HG02759 (cell line): ENCODE results near the gene UBE2J2.
A peak's percentile ranks its signal among the peaks of the same experiment; 100 is the strongest.
"Not testable (repeated sequence)": the region's sequence is repeated elsewhere in the genome, so short reads cannot be mapped to it uniquely, and the experiment has no call there.

ENCODE experiments used
- ATAC-seq: cut with Tn5 transposase; IDR thresholded peaks from one replicate; pipeline ENCODE4 v1.9.1; 2021; ENCODE audit warnings: mild to moderate bottlenecking, moderate library complexity; ENCODE audit not compliant: unreplicated experiment

UBE2J2 gene

DNA sequence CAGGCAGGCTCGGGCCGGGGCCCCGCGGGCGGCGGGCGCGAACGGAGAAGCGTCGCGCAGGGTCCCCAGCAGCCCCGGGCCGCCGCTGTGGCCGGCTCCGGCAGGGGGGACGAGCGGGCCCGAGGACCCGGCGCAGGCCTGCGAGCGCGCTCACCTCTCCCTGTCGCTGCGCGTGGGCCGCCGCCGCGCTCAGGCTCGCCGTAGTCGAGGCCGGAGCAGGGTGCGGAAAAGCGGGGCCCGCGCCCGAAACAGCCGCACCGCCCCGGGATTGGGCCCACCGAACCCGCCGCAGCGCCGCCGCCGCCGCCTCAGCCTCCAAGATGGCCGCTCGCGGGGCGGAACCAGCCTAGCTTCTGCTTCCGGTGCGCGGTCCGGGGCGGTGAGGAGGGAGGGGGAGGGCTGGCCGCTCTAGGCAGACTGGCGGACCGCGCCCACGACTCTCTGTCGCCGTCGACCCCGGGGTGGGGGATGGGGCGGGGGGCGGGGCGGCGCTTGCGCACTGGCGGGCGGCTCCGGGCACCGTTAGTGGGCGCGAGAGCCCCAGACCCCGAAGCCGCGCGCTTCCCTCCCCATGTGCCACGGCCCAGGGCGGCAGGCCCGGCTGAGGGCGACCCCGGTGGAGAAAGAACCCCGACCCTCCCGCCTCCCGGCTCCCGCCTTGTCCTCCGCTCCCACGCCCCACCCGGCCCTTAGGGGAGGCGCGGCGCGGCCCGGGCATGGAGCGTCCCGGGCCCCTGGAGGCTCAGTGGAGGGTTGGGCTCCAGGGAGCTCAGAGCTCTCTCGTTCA lies at the start of gene UBE2J2:
Gene UBE2J2, minus strand, starts transcription at position 343 of the 787 bp plus-strand sequence. CDS start 5,862 bp downstream, outside the sequence.
- peak; percentile 84 for ATAC-seq

DNA sequence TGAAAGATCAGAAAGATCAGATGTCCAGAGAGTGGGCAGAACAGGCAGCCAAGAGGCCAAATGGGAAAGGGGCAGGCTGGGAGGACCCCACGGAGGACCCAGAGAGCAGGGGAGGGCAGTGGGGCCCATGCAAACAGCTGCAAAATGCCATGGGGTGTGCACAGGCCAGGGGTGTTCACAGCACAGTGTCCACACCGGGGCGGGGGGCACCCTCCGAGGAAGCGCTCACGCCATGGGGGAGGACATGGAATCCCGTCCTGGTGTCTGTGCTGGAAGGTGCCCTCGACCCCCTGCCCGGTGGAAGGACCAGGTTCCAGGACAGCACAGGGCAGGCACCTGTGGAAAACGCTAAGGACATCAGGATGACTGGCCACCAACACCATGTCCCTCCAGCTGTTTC lies 49.3 kb upstream of the UBE2J2 start:
- ATAC-seq, result no peak

DNA sequence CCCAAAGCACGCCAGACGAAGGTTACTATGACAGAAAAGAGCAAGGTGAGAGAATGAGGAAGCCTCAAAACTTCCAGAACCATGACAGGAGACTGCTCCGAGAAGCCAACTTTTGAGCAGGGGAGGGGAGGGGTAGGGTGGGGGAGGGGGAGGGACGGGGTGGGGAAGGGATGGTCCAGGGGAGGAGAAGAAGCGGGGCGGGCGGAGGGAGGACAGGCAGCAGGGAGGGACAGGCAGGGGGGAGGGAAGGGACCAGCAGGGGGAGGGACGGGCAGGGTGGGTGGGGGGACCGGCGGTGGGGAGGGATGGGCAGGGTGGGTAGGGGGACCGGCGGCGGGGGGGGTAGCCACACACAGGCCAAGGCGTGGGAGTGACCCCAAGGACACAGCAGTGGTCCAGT lies 48.8 kb upstream of the UBE2J2 start:
- ATAC-seq, result no peak

DNA sequence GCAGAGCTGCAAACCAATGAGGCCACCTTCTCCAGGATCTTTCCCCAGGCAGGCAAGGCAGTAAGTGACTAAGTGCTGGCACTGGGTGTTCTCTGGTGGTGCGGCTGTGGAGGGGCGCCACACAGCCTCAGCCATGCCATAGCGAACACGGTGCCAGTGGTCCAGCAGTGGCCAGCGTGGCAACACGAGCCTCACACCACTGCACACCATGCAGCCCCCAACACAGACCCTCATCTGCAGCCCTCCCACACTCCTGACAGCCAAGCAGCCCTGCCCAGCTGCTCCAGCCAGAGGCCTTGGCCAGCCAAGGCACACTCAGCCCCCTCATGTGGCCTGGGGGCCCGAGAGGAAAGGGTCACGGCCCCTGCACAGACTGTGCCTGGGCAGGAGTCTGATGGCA lies 47.8 kb upstream of the UBE2J2 start:
- ATAC-seq, result no peak

DNA sequence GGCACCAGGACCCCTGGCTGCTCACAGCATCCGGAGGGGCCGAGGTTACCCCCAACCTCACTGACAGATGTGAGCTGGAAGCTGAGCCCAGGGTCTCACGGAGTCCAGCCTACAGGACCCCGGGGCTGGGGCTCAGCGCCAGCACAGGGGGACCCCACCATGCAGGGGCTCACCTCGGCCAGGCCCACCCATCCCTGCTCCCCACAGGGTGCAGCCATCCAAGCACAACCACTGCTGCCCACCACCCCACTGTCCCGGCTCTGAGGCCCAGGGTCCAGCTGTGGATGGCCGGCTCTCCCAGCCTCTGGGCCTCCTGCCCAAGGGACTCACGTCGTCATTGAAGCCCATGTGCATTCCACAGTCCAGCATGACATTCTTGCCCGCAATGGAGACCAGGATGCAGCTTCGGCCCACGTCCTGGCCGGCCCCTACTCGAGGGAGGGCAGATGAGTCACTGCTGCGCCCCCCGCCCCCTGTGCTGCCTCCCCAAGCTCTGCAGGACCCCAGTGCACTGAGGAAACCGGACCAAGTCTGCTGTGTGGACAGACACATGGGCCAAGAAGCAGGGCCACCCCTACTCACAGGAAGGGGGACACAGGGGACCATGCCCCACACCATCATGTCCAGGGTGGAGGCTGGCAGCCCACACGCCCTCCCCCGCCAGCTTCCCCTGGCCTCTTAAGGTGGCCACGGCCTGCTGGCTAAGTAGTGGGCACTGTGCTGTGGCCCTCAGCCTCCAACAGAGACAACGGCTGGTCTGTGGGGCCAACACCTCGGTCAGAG lies 47.2 kb upstream of the UBE2J2 start:
- ATAC-seq, result no peak

DNA sequence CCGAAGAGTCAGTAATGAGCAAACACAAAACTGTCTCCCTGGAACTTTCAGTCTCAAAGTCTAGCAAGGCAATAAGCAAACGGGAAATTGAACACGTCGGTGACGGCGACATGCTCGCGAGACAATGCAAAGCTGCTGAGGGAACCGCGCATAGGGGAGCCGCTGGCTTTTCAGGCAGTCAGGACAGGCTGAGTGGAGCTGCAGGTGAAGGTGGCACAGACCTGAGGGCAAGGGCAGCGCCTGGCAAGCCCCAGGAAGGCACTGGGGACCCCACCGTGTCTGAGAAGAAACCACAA lies 45.9 kb upstream of the UBE2J2 start:
- no peak for ATAC-seq

DNA sequence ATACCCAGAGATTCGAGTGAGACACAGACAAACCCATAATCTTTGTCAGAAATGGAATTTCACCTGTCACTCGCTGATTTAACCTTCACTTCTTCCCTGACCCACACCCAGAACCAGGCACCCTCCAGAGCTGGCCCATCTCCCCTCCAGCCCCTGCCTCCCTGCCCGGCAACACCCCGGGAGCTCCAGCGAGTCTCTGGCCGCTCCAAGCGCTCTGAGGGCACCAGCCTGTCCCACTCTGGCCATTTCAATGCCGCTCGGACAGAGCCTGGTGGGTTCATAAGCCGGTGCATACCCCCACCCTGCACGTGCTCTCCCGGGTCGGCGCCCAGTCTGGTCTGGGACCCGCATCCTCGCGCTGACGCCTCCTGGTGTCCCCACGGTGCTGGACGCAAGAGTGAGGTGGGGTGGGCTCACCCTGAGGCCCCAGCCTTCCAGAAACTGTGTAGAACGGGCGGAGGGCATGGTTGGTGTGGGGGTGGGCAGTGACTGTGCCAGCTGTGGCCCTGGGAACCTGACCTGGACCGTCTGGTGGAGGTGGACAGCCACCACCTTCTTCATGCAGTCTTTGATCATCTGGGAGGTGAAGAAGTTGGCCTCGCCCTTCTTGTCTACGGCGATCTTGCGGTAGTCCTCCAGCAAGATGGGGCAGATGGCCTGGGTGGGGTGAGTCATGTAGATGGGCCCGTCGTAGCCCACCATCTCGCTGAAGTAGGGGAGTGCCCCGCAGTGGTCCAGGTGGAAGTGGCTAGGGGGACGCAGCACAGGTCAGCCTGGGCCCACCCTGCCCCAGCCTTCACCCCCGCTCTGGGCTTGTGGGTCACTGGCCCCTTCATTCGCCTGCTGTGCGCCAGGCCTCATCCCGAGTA lies 45.4 kb upstream of the UBE2J2 start:
- ATAC-seq, result no peak

DNA sequence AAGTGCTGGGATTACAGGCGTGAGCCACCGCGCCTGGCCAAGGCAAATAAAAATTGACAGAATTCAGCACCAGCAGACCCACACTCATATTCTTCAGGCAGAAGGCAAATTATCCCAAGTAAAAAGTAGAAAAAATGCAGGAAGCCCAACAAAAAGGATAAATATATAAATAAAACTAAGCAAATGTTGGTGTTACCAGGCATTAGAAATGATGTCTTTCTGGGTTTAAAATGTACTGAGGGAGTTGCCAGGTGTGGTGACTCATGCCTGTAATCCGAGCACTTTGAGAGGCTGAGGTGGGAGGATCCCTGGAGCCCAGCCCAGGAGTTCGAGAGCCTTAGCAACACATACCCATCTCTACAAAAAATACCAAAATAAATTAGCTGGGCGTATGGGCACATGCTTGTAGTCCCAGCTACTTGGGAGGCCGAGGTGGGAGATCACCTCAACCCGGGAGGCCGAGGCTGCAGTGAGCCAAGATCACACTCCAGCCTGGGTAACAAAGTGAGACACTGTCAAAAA lies 44.5 kb upstream of the UBE2J2 start:
- no peak for ATAC-seq

DNA sequence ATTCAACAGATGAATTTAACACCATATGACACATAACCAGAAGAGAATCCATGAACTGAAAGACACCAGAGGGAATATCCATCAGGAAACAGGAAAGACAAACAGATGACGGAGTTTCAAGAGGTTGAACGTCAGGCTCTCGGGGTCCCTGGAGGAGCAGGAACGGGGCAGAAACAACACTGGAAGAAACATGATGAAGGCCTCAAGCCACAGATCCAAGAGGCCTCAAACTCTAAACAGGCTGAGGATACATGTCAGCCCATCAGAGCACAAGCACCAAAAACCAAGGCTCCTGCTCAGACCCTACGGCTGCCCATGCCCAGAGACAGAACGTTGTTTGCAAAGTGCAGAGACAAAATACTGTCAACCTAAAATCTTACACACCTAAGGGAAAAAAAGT lies 43.8 kb upstream of the UBE2J2 start:
- no peak for ATAC-seq

DNA sequence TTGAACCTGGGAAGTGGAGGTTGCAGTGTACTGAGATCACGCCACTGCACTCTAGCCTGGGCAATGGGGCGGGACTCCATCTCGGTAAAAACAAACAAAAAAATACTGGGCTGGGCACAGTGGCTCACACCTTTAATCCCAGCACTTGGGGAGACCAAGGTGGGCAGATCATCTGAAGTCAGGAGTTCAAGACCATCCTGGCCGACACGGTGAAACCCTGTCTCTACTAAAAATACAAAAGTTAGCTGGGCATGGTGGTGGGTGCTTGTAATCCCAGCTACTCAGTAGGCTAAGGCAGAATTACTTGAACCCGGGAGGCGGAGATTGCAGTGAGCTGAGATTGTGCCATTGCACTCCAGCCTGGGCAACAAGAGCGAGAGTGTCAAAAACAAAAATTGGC lies 42.5 kb upstream of the UBE2J2 start:
- ATAC-seq, result not testable (repeated sequence)

DNA sequence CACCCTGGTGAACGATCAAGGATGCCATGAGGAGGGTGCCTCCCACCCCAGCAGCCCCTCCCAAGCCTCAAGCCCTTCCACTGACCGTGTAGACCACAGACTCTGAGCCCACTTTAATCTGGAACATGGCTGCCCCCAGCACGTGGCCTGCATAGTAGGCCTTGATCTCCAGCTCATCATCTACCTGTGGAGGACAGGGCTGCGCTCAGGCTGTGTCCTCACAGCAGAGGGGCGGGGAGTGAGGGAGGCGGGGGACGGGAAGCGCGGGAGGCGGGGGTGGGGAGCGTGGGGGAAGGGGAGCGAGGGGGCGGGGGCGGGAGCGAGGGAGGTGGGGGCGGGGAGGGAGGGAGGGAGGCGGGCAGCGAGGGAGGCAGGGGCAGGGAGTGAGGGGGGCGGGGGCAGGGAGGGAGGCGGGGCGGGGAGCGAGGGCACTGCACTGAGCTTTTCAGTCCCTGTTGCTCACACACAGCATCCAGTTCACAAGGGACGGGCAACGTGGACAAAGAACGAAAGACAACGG lies 41.8 kb upstream of the UBE2J2 start:
- no peak for ATAC-seq

DNA sequence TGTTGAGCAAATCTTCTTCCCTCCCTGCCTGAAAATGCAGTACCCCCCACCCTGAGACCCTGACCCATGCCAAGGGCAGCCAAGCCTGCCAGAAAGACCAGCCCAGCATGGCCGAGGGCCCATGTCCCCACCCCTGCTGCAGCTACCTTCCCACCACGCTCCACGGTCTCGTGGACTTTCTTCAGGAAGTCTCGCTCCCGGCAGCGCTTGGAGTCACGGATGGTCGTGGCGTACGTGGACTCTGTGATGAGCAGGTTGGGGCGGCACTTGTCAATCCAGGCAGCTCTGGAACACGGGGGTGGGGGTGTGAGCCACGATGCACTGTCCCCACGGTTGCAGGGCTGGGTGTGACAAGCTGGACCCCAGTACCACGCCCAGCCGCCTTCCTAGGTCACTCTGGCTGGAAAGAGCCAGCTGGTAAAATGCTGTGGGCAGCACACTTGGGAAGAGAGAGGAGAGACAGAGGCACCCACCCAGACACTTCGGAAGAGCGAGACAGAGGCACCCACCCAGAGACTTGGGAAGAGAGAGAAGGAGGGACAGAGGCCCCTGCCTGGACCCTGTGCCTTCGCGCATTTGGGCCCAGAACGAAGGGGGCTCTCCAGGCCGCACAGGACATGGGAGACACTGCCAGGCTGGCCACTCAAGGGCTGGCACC lies 41.2 kb upstream of the UBE2J2 start:
- no peak for ATAC-seq

DNA sequence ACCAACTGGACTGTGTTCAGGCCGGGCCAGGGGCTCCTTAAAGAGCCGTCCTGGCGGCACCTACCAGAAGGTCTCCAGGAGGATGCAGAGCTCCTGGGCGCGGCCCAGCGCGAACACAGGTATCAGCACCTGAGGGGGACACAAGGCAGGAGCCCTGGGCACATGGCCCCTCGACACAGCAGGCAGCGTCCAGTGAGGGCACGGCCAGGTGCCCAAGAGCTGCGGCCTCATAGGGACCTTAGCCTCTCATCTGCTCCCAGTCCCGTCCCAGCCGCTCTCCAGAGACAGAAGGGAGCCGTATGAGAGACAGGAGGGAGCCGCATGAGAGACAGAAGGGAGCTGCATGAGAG lies 40.6 kb upstream of the UBE2J2 start:
- ATAC-seq, result no peak

DNA sequence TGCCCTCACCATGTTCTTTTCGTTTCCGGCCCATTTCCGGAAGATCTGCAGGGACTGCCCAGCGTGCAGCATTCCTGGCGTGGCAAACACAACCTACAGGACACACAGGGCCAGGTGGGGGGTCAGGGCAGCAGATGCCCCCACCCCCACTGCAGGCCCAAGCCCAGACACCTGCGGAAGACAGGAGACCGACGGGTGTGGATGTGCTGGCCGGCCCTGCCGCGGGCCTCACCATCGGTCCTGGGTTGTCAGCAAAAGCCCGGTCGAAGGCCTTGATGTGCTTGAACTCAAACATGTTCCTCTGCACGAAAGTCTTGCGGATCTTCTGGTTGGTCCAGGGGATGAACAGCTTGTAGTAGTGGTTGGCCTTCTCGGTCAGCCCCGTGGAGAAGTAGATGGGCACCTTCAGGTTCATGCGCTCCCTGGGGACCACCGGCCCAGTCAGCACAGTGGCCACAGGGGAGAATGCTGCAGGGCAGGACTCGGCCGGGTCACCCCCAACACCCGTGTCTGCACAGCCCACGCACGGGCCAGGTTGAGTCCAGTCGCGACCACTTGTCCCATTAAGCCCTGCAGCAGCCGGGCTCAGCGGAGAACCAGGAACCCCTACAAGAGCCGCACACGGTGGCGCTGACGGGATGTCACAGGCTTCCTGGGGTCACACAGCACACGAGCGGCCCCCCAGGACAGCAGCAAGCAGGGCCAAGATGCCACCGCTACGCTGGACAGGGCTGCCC lies 40.0 kb upstream of the UBE2J2 start:
- no peak for ATAC-seq

DNA sequence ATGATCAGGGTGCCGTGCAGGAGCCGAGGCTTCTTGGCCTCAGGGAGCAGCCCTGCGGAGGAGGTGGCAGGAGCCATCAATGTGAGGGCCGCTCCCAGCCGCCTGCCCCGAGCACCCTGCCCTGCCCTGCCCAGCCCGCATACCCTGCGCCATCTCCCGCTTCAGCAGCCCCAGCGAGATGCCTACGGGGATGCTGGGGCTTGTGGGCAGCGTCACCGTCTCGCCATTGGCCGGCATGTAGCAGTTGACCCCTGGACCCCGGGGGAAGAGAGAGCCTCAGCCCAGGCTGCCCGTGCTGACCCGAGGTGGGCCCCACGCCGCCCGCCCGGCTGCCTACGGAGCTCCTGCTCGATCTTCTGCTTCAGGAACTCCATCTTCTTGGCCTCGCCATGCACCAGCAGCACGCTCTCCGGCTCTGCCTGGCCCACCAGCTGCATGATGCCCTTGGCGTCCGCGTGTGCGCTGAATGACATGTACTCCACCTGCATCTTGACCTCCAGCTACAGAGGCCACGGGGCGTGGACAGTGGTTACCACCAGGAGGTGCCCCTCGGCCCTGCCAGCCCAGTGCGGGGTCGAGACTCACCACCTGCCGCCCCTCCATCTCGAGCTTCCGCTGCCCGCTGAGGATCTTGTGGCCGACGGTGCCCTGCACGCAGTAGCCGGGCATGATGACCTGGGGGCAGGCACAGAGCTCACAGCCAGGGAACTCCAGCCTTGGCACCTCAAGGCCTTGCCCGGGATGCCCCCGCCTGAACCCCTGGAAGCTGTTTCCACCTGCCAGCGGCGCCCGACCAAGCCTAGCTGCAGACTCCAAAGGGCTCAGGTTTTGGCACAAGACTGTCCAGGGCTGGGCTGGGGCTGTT lies 39.0 kb upstream of the UBE2J2 start:
- no peak for ATAC-seq

DNA sequence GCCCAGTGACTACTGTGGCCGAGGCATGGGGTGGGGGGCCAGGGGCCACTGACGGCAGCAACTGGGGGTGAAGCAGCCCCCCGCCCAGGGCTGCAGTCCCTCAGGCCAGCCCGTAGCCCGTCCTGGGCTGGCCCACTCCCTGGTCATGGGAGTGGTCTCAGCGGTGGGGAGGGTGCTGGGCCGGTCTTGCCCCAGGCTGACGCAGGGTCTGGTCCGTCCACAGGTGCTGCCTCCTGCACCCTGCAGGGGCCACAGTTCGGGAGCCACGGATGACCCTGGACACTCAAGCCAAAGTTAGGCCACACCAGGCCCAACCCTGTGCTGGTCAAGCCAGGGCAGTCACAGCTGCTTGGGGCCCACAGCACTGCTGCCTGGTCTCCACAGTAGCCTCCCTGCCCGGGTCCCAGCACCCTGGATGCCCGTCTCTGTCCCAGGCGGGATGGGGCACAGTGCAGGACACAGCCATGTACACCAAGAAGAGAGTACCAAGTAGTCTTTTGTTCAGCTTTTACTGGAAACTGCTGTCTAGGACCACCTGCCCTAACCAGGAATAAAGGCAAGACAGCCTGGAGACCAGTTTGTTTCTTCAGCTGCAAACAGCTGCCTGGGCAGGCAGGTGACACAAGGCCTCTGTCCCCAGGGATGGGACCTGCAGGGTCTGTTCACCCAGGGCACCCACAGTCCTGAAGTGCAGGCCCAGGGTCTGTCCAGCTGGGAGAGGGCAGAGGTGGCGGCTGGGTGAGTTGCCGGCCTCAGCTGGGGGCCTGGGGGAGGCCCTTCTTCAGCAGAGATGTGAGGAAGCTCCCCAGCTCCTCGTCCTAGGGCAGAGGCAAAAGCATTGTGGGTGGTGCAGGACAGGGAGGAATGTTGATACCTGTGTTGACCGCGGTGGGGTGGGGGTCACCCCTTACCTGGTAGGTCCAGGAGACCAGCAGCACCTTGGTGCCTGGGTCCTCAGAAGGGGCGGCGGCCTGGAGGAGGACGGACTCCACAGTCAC lies 37.8 kb upstream of the UBE2J2 start:
- ATAC-seq, result no peak

DNA sequence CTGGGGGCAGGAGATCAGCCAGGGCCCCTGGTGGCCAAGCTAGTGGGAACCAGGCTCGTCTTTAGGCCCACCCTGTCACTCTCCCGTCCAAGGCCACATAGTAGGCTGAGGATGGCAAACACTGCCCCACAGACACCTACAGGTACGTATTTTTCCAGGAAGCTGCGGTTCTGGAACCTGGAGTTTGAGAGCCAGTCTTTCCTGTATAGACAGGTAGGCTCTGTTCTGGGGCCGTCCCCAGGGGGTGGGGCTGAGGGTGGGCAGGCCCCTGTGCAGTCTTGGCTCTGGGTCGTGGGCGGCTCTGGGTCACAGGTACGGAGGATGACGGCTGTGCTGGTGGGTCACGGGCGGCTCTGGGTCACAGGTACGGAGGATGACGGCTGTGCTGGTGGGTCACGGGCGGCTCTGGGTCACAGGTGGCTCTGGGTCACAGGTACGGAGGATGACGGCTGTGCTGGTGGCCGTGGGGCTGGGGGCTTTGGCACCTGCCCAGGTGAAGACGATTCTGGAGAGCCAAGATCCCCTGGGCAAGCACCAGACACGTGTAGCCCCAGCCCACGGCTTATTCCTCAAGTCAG lies 36.9 kb upstream of the UBE2J2 start:
- ATAC-seq, result no peak

DNA sequence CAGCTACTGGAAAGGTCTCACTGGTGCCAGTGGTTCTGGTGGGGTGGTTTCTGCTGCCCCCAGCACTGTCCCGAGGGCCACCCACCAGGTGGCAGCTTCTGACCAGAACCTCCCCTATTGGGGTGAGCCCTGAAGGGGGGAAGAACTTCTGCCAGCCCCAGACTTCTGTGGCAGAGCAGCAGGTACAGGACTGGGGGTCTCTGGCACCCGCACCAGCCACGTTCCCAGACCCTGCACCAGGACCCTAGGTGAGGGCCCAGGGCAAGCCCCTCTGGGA lies 36.4 kb upstream of the UBE2J2 start:
- no peak for ATAC-seq
